Skin of body (tissue), 3 donors: ENCODE measurements around the gene ZW10. TPM values are rescaled to one million over a fixed set of nuclear protein-coding genes. Genes with fewer than 3 reads are reported as not detected.

Experiments
- DNase-seq: peaks from one replicate; lab custom pipeline; 2025; lab: John Stamatoyannopoulos, UW
- small RNA-seq: library from RNA; depleted of rRNA; stranded (forward); fragments of <200 nt; gene quantifications from one replicate; pipeline ENCODE3, GENCODE V24; 2014; ENCODE audit warnings: low replicate concordance
- total RNA-seq: library from RNA; depleted of rRNA; stranded (reverse); fragments of >200 nt; gene quantifications from one replicate; pipeline ENCODE4 v1.2.3, GENCODE V29; 2014

ZW10 gene
- total RNA-seq, 1 donor from 2014 or later: 20.7 TPM

- DNase-seq: no peak
Measured at GRCh38 chr11:113698515-113698914, 75.0 kb downstream of the ZW10 start.

DNA sequence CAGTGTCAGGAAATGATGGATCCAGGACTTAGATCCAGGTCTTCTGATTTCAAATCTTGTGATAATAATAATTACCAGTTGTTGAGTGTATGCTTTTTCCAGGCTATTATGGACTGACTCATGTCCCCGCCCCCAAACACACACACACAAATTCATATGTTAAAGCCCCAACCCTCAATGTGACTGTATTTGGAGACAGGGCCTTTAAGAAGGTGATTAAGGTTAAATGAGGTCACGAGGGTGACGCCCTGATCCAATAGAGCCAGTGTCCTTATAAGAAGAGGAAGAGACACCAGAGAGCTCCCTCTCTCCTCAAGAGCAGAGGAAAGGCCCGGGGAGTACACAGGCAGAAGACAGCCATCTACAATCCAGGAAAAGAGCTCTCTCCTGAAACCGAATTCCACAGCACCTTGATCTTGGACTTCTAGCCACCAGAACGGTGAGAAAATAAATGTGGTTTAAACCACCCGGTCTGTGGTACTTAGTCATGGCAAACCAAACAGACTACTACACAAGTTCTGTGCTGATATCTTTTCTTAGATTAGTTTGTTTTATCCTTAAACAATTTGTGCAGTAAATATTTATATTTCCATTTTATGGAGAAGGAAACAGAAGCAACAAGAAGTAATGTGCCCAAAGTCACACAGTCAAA is 75.6 kb downstream of the ZW10 start:
- no peak for DNase-seq

DNA sequence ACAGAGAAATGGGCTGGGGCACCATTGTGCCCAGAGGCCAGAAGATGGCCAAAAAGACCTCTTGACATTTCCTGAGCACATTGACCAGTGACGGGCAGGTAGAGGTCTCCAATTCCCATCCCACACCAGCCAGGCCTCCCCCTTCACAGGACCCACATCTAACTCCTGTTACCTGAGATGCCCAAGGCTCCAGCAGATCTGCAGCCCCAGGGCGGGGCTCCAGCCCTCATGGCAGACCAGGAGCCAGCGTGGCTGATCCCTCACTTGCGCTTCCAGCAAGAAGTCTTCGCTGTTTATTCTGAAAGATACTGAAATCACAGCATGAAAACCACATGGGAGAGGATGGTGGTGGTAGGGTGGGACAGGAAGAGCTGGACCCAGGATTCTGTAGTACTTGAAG is 76.4 kb downstream of the ZW10 start:
- no peak for DNase-seq

DNA sequence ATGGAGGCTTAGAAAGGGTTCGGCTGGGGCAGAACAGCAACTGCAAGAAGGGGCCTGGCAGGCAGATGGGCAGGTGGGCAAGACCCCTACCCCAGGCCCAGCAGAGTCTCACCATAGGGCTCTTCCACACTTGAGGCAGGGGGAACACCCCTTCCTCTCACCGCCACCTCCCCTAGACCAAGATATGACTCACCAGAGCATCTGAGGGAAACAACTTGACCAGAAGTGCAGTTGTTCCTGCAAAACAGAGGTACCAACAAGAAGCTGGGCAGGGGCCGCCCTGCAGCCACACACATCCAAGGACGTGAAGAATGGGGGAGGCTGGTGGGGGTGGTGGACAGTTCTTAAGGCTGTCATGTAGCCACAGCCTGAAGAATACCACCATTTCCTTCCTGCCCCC is 78.3 kb downstream of the ZW10 start:
- DNase-seq: no peak

DNA sequence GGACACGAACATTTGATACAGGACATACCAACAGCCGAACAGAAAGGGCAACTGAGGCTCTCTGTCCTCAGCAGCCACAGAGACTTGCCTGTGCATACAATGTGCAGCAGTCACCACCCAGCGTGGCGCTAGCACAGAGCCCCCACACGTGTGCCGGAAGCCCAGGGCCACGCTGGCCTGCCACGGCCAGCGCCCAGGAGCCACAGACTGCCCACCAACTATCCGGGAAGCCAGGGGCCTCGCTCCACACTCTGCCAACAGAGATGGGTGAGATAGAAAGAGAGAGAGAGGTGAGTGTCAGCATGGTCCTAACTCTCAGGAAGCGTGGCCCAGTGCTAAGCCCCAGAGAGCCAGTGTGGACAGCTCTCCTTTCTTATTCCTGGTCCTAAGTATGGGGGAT is 79.1 kb downstream of the ZW10 start:
- DNase-seq: no peak

DNA sequence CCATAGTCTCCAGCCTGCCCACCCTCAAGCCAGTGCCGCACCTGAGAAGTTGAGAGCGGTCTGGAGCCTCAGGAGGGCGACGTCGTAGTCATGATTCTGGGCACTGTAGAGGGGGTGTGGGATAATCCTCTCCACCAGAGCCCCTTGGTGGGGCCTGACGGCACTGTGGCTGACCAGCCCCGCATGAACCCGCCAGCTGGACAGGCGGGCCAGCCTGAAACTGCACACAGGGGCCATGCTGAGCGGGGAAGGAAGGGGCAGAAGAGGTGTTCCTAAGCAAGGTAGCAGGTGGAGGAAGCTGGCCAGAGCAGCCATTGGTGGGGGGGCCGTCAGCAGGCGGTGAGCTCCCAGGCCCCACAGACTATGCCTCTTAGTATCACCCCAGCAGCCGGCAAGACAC is 80.5 kb downstream of the ZW10 start:
- DNase-seq: no peak

- no peak for DNase-seq
Measured at GRCh38 chr11:113690619-113691569, 82.6 kb downstream of the ZW10 start.

GRCh38 chr11:113689768-113690618 is 83.5 kb downstream of the ZW10 start:
- no peak for DNase-seq

DNA sequence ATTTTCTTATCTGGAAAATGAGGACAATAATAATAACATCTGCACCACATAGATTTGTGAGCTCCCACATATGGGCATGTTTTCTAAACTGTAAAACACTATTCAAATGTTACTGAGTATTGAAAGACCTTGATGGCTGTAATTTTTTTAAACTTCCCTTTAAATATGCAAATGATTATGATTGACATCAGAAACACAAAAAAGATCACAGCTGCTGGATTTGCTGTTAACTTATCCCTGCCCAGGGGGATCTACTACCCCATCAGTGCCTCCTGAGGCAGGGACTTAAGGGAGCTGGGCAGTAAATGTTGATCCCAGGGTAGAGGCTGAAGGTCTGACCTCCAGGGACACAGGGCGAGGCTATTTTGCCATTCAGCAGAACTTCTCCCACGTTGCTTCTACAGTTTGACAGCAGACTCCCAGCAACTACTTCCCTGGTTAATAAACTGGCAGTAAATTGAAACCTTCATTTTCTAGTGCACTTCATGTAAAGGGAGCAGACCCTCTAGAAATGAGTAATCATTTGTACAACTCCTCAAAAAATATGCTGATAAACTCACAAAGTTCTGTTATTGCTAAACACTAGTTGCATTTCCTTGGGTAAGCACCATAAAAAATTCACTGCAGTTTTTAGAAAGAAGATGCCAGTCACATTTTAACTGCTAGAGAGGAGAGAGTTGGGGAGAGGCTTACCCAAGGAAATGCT is 87.7 kb downstream of the ZW10 start:
- DNase-seq: no peak

GRCh38 chr11:113684496-113684895 is 89.0 kb downstream of the ZW10 start:
- no peak for DNase-seq

GRCh38 chr11:113683481-113684046 is 89.9 kb downstream of the ZW10 start:
- no peak for DNase-seq

Small RNAs within 50 kb of the gene (small RNA-seq; reads per million reads assigned to genes)
- gene LRRC37A13P (not detected), gene RPS29P19 (not detected)

Other genes starting within 250 kb of the ZW10 start
- gene TMPRSS5, start 67.4 kb downstream of the ZW10 start, total RNA-seq: 3.5 TPM
- gene CLDN25, start 6.1 kb upstream of the ZW10 start, total RNA-seq: not detected
- gene USP28, start 101.9 kb upstream of the ZW10 start, total RNA-seq: 33.6 TPM
- gene HTR3B, start 131.1 kb upstream of the ZW10 start, total RNA-seq: not detected
- gene HTR3A, start 201.4 kb upstream of the ZW10 start, total RNA-seq: 0.99 TPM